ENCODE results near the gene IFITM5. TPM values are rescaled to one million over a fixed set of nuclear protein-coding genes. Genes with fewer than 3 reads are reported as not detected.

IFITM5 gene
- total RNA-seq, 1 donor from 2014 or later = not detected

DNA sequence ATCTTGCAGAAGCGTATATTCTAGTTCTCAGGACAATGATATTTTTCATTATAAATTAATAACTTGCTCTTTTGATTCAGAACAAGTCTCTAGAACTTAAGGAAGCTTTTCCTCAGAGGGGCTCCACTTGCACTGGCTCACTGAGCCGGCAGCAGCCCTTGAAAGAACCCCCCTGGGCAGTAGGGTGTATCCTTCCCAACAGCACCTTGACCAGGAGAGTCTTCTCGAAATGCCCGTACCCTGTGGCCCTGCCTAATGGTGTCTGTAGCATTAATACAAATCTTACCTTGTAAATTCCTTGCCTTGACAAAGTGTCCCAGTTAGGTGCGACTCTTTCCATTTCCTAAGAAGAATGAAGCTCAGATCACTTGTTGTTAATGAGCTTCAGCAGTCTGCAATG, 49.1 kb downstream of the IFITM5 start:
- Mint-ChIP-seq H3K36me3 (ENCODE audit: low read depth) (peaks cover 69% of the 10 kb centered on the region), H3K27ac (no peak overlapping the region), H3K4me1 (ENCODE audit: low read depth) (peaks cover 28% of the 10 kb centered on the region), H3K9me3 (no peaks in the 10 kb centered on the region), H3K27me3 (ENCODE audit: insufficient read depth) (no peaks in the 10 kb centered on the region), H3K4me3 (no peak overlapping the region)
- DNase-seq (ENCODE audit: low spot score) = no peak
- intact Hi-C loops (cut with micrococcal nuclease) = loop anchor here (2.0 to 5.0 kb wide), 3 partner anchors 37 to 105 kb away; partner anchors contain the start of gene PGGHG

DNA sequence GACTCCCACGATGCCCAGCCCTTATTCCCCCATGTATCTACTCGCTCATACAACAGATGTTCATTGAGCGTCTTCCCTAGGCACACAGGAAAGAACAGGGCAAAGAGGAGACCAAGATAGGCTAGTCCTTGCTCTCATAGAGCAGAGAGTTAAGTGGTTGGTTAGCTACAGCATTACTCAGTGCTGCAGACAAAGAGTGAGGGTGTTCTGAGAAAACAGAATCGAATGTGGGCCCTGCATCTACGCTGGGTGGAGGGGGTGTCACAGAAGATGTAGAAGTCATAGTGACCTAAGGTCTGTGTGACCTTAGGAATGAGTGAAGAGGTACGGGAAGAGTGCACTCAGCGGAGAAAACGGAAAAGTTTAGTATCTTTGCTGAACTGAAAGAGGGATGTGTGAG, 50.3 kb downstream of the IFITM5 start:
- peaks cover 37% of the 10 kb centered on the region for H3K4me1 Mint-ChIP-seq (ENCODE audit: low read depth)
- peak overlapping the region; percentile 6 for H3K27ac Mint-ChIP-seq
- no peaks in the 10 kb centered on the region for H3K9me3 Mint-ChIP-seq
- DNase-seq (ENCODE audit: low spot score) = no peak
- H3K27me3 Mint-ChIP-seq (ENCODE audit: insufficient read depth) = no peaks in the 10 kb centered on the region
- H3K36me3 Mint-ChIP-seq (ENCODE audit: low read depth) = peaks cover 75% of the 10 kb centered on the region
- intact Hi-C loops (cut with micrococcal nuclease) = no loop called here
- H3K4me3 Mint-ChIP-seq = no peak overlapping the region

Other genes starting within 250 kb of the IFITM5 start
- not detected in 2 replicates for gene SCGB1C1, start 106.4 kb downstream of the IFITM5 start, total RNA-seq
- gene BET1L, start 92.1 kb downstream of the IFITM5 start, total RNA-seq = 42.0 and 48.7 TPM in 2 replicates
- 132 and 149 TPM in 2 replicates for gene RIC8A, start 91.8 kb downstream of the IFITM5 start, total RNA-seq
- gene SIRT3, start 63.2 kb downstream of the IFITM5 start, total RNA-seq = 11.6 and 14.8 TPM in 2 replicates
- 261 and 266 TPM in 2 replicates for gene PSMD13, start 62.5 kb downstream of the IFITM5 start, total RNA-seq
- 4.9 and 5.2 TPM in 2 replicates for gene NLRP6, start 21.1 kb downstream of the IFITM5 start, total RNA-seq
- 164 and 167 TPM in 2 replicates for gene PGGHG, start 10.4 kb downstream of the IFITM5 start, total RNA-seq
- gene IFITM2, start 8.3 kb upstream of the IFITM5 start, total RNA-seq = 494 and 521 TPM in 2 replicates
- gene IFITM1, start 14.5 kb upstream of the IFITM5 start, total RNA-seq = 208 and 214 TPM in 2 replicates
- gene IFITM3, start 21.3 kb upstream of the IFITM5 start, total RNA-seq = 3.6 and 4.6 TPM in 2 replicates
- gene B4GALNT4, start 70.0 kb upstream of the IFITM5 start, total RNA-seq = 3.8 and 5.1 TPM in 2 replicates
- gene PKP3, start 94.7 kb upstream of the IFITM5 start, total RNA-seq = not detected in 2 replicates
- 38.3 and 43.9 TPM in 2 replicates for gene SIGIRR, start 115.5 kb upstream of the IFITM5 start, total RNA-seq
- gene ANO9, start 142.5 kb upstream of the IFITM5 start, total RNA-seq = 33.1 and 33.8 TPM in 2 replicates
- gene PTDSS2, start 150.8 kb upstream of the IFITM5 start, total RNA-seq = 31.0 and 33.9 TPM in 2 replicates
- 123 and 126 TPM in 2 replicates for gene RNH1, start 207.7 kb upstream of the IFITM5 start, total RNA-seq
- 76.6 and 88.7 TPM in 2 replicates for gene HRAS, start 236.1 kb upstream of the IFITM5 start, total RNA-seq
- 1.8 and 2.2 TPM in 2 replicates for gene LRRC56, start 238.0 kb upstream of the IFITM5 start, total RNA-seq

All from activated T-helper 1 cell treated with anti-CD3 and anti-CD28 coated beads, Interleukin-12 subunit alpha, Interleukin-12 subunit beta, Interleukin-2, Interleukin-4 antibody, amounts not matched to agents 30 ng/mL and 10 ng/mL and 1 ng/mL, durations not matched to agents 14 hours and 24 hours and 36 hours (primary cell).